DND-41 (cell line): ENCODE measurements around the gene EPB41L5.

ENCODE experiments used
- ATAC-seq: fragments of 200-7000 bp; cut with Tn5 transposase; 3 replicates; pipeline ENCODE4 v1.9.1; 2021; ENCODE audit warnings: low read depth; ENCODE audit not compliant: insufficient read depth
- DNase-seq: peaks from one replicate; pipeline ENCODE4 v3.0.0-alpha.2; 2020
- H2AFZ ChIP-seq: 2 replicates; pipeline ENCODE4 v1.6.0; 2012; ENCODE audit warnings: low read depth, low read length
- H3K27ac ChIP-seq: 2 replicates; pipeline ENCODE4 v1.5.1; 2012; ENCODE audit warnings: low read length, inconsistent platforms
- H3K27me3 ChIP-seq: fragments of 200-600 bp; sonication (generic); 2 replicates; pipeline ENCODE4 v1.6.0; 2012; ENCODE audit warnings: low read length, mild to moderate bottlenecking, inconsistent platforms; ENCODE audit not compliant: insufficient read depth, poor library complexity
- H3K36me3 ChIP-seq: 2 replicates; pipeline ENCODE4 v1.5.1; 2012; ENCODE audit warnings: low read length, inconsistent platforms; ENCODE audit not compliant: insufficient read depth
- H3K4me1 ChIP-seq: 2 replicates; pipeline ENCODE4 v1.5.1; 2012; ENCODE audit warnings: mild to moderate bottlenecking, low read length; ENCODE audit not compliant: insufficient read depth
- H3K4me2 ChIP-seq: 2 replicates; pipeline ENCODE4 v1.6.0; 2012; ENCODE audit warnings: mild to moderate bottlenecking, moderate library complexity, low read length, inconsistent platforms; ENCODE audit not compliant: insufficient read depth
- H3K4me3 ChIP-seq, 2 experiments: fragments of 200-600 bp in 1 of 2; shearing (Covaris generic) in 1 of 2; 2 replicates each; pipeline ENCODE4 v1.5.1; 2012 to 2016; ENCODE audit warnings: inconsistent platforms in 2 of 2, low read length in 2 of 2, mild to moderate bottlenecking in 2 of 2, low read depth in 1 of 2, moderate library complexity in 1 of 2
- H3K79me2 ChIP-seq: 2 replicates; pipeline ENCODE4 v1.6.0; 2012; ENCODE audit warnings: low read length, inconsistent platforms; ENCODE audit not compliant: insufficient read depth
- H3K9ac ChIP-seq: 2 replicates; pipeline ENCODE4 v1.6.0; 2012; ENCODE audit warnings: low read depth, mild to moderate bottlenecking, inconsistent platforms, low read length, moderate library complexity
- H3K9me3 ChIP-seq: 2 replicates; pipeline ENCODE4 v1.5.1; 2012; ENCODE audit warnings: low read length, moderate library complexity, mild to moderate bottlenecking, inconsistent platforms; ENCODE audit not compliant: insufficient read depth, severe bottlenecking
- H4K20me1 ChIP-seq: 2 replicates; pipeline ENCODE4 v1.6.0; 2012; ENCODE audit warnings: low read length; ENCODE audit not compliant: insufficient read depth
- EZH2 ChIP-seq: IDR thresholded peaks from 3 replicates; pipeline ENCODE4 v1.6.1; 2012; ENCODE audit warnings: borderline replicate concordance, low read depth, mild to moderate bottlenecking, moderate library complexity, low read length, inconsistent platforms; ENCODE audit not compliant: severe bottlenecking
- TF ChIP-seq, protein P1 (sequence below): IDR thresholded peaks from 2 replicates; pipeline ENCODE4 v1.5.1; 2012; ENCODE audit warnings: borderline replicate concordance, low read length, moderate library complexity, mild to moderate bottlenecking; ENCODE audit not compliant: poor library complexity, severe bottlenecking; ENCODE audit errors: extremely low read depth

Gene EPB41L5

DNA sequence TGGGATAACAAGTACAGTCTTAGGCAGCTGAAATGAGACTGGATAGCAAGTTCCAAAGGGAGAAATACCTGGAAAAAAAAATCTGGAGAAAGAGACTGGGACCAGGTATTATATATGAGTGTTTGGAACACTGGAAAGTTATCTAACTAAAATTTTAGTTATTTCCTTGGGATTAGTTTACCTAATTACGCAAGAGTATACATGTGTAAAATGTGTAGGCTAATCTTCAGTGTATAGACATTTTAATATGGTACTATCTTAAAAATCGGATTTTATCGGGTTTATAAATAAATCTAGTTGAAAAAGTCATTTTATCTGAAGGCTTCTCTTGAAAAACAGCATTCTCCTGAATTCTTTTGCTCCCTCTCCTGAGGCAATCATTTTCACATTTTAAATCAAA lies 3.9 kb downstream of the EPB41L5 start:
- Histone ChIP-seq H3K27ac (no peak overlapping the region), H3K9me3 (no peaks in the 10 kb centered on the region), H2AFZ (no peak overlapping the region), H3K27me3 (no peaks in the 10 kb centered on the region), H3K4me1 (peaks cover 23% of the 10 kb centered on the region), H4K20me1 (peaks cover 4% of the 10 kb centered on the region; the same call in 1 of the 2 replicates), H3K4me2 (no peak overlapping the region), H3K36me3 (peaks cover 6% of the 10 kb centered on the region; the same call in 1 of the 2 replicates), H3K79me2 (peaks cover 67% of the 10 kb centered on the region), H3K4me3 (no peak overlapping the region), H3K9ac (no peak overlapping the region)
- DNase-seq (no peak), ATAC-seq (no peak)
- no peak for TF ChIP-seq EZH2
- TF ChIP-seq, protein P1, sequence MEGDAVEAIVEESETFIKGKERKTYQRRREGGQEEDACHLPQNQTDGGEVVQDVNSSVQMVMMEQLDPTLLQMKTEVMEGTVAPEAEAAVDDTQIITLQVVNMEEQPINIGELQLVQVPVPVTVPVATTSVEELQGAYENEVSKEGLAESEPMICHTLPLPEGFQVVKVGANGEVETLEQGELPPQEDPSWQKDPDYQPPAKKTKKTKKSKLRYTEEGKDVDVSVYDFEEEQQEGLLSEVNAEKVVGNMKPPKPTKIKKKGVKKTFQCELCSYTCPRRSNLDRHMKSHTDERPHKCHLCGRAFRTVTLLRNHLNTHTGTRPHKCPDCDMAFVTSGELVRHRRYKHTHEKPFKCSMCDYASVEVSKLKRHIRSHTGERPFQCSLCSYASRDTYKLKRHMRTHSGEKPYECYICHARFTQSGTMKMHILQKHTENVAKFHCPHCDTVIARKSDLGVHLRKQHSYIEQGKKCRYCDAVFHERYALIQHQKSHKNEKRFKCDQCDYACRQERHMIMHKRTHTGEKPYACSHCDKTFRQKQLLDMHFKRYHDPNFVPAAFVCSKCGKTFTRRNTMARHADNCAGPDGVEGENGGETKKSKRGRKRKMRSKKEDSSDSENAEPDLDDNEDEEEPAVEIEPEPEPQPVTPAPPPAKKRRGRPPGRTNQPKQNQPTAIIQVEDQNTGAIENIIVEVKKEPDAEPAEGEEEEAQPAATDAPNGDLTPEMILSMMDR = no peak

DNA sequence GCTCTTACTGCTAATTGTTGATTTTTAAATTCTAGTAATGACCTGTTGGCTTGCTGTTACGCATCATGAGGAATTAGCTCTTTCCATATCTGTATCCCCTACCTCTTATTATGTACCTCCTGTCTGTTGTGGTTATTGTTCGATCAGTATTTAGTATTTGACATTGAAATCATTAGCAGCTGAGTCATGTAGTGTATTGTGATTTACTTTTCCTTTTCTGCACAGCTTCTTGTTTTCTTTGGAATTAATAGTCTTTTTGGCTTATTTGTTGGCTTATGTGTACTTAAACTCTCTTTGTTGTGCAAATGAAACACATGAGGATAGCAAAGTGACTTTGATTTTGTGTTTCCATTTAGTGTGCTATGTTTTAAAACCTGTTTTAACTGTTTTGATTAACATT lies 4.3 kb downstream of the EPB41L5 start:
- Histone ChIP-seq H3K9me3 (no peaks in the 10 kb centered on the region), H2AFZ (no peak overlapping the region), H3K27ac (no peak overlapping the region), H3K79me2 (peaks cover 67% of the 10 kb centered on the region), H3K4me1 (peaks cover 19% of the 10 kb centered on the region), H3K36me3 (peaks cover 6% of the 10 kb centered on the region; the same call in 1 of the 2 replicates), H3K27me3 (no peaks in the 10 kb centered on the region), H3K4me2 (no peak overlapping the region), H4K20me1 (peaks cover 4% of the 10 kb centered on the region; the same call in 1 of the 2 replicates), H3K9ac (no peak overlapping the region), H3K4me3 (no peak overlapping the region)
- ATAC-seq (no peak), DNase-seq (no peak)
- no peak for TF ChIP-seq EZH2
- TF ChIP-seq, protein P1 = no peak

DNA sequence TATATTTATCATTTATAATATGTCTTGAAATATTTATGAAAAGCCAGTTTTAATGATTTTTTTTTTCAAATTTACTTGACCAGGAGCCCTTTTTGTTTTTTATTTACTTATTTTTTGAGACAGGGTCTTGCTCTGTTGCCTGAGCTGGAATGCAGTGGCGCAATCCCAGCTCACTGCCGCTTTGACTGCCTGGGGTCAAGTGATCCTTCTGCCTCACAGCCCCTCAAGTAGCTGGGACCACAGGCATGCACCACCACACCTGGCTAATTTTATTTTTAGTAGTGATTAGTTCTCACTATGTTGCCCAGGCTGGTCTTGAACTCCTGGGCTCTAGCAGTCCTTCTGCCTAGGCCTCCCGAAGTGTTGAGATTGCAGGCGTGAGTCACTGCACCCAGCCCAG lies 5.7 kb downstream of the EPB41L5 start:
- no peak for ATAC-seq

More for the DNA sequence above, 5.7 kb downstream of the EPB41L5 start:
- Histone ChIP-seq H3K4me1 (peaks cover 12% of the 10 kb centered on the region), H3K9me3 (no peaks in the 10 kb centered on the region), H3K4me3 (no peak overlapping the region), H3K27ac (no peak overlapping the region), H3K9ac (no peak overlapping the region), H3K27me3 (no peaks in the 10 kb centered on the region), H4K20me1 (peaks cover 4% of the 10 kb centered on the region; the same call in 1 of the 2 replicates), H3K4me2 (no peak overlapping the region), H3K79me2 (peaks cover 64% of the 10 kb centered on the region), H3K36me3 (peaks cover 6% of the 10 kb centered on the region; the same call in 1 of the 2 replicates), H2AFZ (no peak overlapping the region)
- DNase-seq = no peak
- TF ChIP-seq, protein P1 = no peak
- TF ChIP-seq EZH2 = no peak
